Measurements from ENCODE around the gene SGMS1.

GRCh38 chr10:50533296-50533695 lies 90.5 kb downstream of the SGMS1 start:
- TF ChIP-seq CTCF (IDR thresholded peaks at IDR 0.05): no peak
- no peak for TF ChIP-seq RAD21 (conservative IDR thresholded peaks at IDR 0.05 in 1 of 2, IDR thresholded peaks at IDR 0.05 in 1 of 2)
- TF ChIP-seq ZNF302 (CRISPR knock-in tag; IDR thresholded peaks at IDR 0.05): no peak
- TF ChIP-seq E2F6 (IDR thresholded peaks at IDR 0.05; ENCODE audit: borderline replicate concordance, low read depth): no peak
- TF ChIP-seq MYC (IDR thresholded peaks at IDR 0.05; ENCODE audit: borderline replicate concordance, low read length): no peak
- TF ChIP-seq POLR2A (IDR thresholded peaks at IDR 0.05; ENCODE audit: low read length): no peak

Data from A549 (cell line).